ENCODE measurements around the gene PAQR8. TPM values are rescaled to one million over a fixed set of nuclear protein-coding genes. Genes with fewer than 3 reads are reported as not detected.

PAQR8 gene
- total RNA-seq, 1 donor from 2014 or later = 21.2 TPM

GRCh38 chr6:52337633-52338290 is 24.2 kb upstream of the PAQR8 start:
- no peak for TF ChIP-seq CTCF (conservative IDR thresholded peaks at IDR 0.05)
- DNase-seq (ENCODE audit: extremely low spot score, unreplicated experiment) = no peak
- no peaks in the 10 kb centered on the region for H3K27me3 Mint-ChIP-seq
- H3K4me1 Mint-ChIP-seq (ENCODE audit: unreplicated experiment) = peaks cover 23% of the 10 kb centered on the region
- no peaks in the 10 kb centered on the region for H3K9me3 Mint-ChIP-seq
- no peak overlapping the region for H3K4me3 Mint-ChIP-seq
- no peaks in the 10 kb centered on the region for H3K36me3 Mint-ChIP-seq
- no peak overlapping the region for H3K27ac Mint-ChIP-seq

- H3K9me3 Mint-ChIP-seq = no peaks in the 10 kb centered on the region
- H3K36me3 Mint-ChIP-seq = no peaks in the 10 kb centered on the region
- no peak overlapping the region for H3K4me3 Mint-ChIP-seq
- peaks cover 14% of the 10 kb centered on the region for H3K4me1 Mint-ChIP-seq (ENCODE audit: unreplicated experiment)
- H3K27me3 Mint-ChIP-seq = no peaks in the 10 kb centered on the region
- H3K27ac Mint-ChIP-seq = no peak overlapping the region
- no peak for DNase-seq (ENCODE audit: extremely low spot score, unreplicated experiment)
- no peak for TF ChIP-seq CTCF (conservative IDR thresholded peaks at IDR 0.05)
These were observed 21.4 kb upstream of the PAQR8 start for GRCh38 chr6:52340603-52340880.

GRCh38 chr6:52341561-52342260 is 20.2 kb upstream of the PAQR8 start:
- Mint-ChIP-seq H3K4me3 (no peak overlapping the region), H3K9me3 (no peaks in the 10 kb centered on the region), H3K36me3 (no peaks in the 10 kb centered on the region), H3K27ac (no peak overlapping the region), H3K27me3 (no peaks in the 10 kb centered on the region), H3K4me1 (ENCODE audit: unreplicated experiment) (peaks cover 14% of the 10 kb centered on the region)
- no peak for TF ChIP-seq CTCF (conservative IDR thresholded peaks at IDR 0.05)
- DNase-seq (ENCODE audit: extremely low spot score, unreplicated experiment) = no peak

- no peak overlapping the region for H3K4me3 Mint-ChIP-seq
These were observed 16.6 kb upstream of the PAQR8 start for GRCh38 chr6:52345311-52345710.

GRCh38 chr6:52346503-52346902 is 15.4 kb upstream of the PAQR8 start:
- DNase-seq (ENCODE audit: extremely low spot score, unreplicated experiment) = no peak
- H3K4me3 Mint-ChIP-seq = no peak overlapping the region
- no peak overlapping the region for H3K27ac Mint-ChIP-seq
- H3K9me3 Mint-ChIP-seq = no peaks in the 10 kb centered on the region
- H3K36me3 Mint-ChIP-seq = no peaks in the 10 kb centered on the region
- TF ChIP-seq CTCF (conservative IDR thresholded peaks at IDR 0.05) = no peak
- H3K27me3 Mint-ChIP-seq = no peaks in the 10 kb centered on the region
- H3K4me1 Mint-ChIP-seq (ENCODE audit: unreplicated experiment) = peaks cover 5% of the 10 kb centered on the region

More at GRCh38 chr6:52345311-52345710, 16.6 kb upstream of the PAQR8 start:
- TF ChIP-seq CTCF (conservative IDR thresholded peaks at IDR 0.05) = no peak
- no peaks in the 10 kb centered on the region for H3K36me3 Mint-ChIP-seq
- no peaks in the 10 kb centered on the region for H3K27me3 Mint-ChIP-seq
- no peaks in the 10 kb centered on the region for H3K9me3 Mint-ChIP-seq
- H3K4me1 Mint-ChIP-seq (ENCODE audit: unreplicated experiment) = peaks cover 9% of the 10 kb centered on the region
- DNase-seq (ENCODE audit: extremely low spot score, unreplicated experiment) = no peak
- no peak overlapping the region for H3K27ac Mint-ChIP-seq
